Ovary (tissue), 9 donors: ENCODE results near the gene HECTD4. TPM values are rescaled to one million over a fixed set of nuclear protein-coding genes. Genes with fewer than 3 reads are reported as not detected.

Experiments
- DNase-seq, 5 donors: peaks; one replicate each; pipeline ENCODE4 v3.0.0-alpha.2; 2019 to 2020
- H3K27ac ChIP-seq, 2 donors: fragments of 200-600 bp; one replicate each; pipeline versions ENCODE4 v1.5.1 to v1.8.0; 2019 to 2022
- H3K27me3 ChIP-seq: fragments of 200-600 bp; one replicate; pipeline ENCODE4 v1.8.0; 2022
- H3K36me3 ChIP-seq: fragments of 200-600 bp; sonication (generic); one replicate; pipeline ENCODE4 v1.5.1; 2019
- H3K4me1 ChIP-seq: one replicate; pipeline ENCODE4 v1.8.1; 2013; ENCODE audit warnings: mild to moderate bottlenecking, moderate library complexity; ENCODE audit not compliant: insufficient read depth
- H3K4me3 ChIP-seq: fragments of 200-600 bp; sonication (generic); one replicate; pipeline ENCODE4 v1.5.1; 2017
- H3K9me3 ChIP-seq, 2 donors: fragments of 200-600 bp in 1 of 2; sonication (generic) in 1 of 2; one replicate each; pipeline versions ENCODE4 v1.5.1 to v1.8.1; 2013 to 2019; ENCODE audit warnings: mild to moderate bottlenecking in 1 of 2, moderate library complexity in 1 of 2
- CTCF ChIP-seq, 3 donors: fragments of 450-650 bp in 2 of 3; fragments of 200-600 bp in 1 of 3; IDR thresholded peaks; one replicate each; pipeline versions ENCODE4 v1.5.1 to v1.8.0; 2016 to 2022; ENCODE audit warnings: antibody characterized with exemption in 3 of 3, mild to moderate bottlenecking in 1 of 3
- EP300 ChIP-seq: sonication (generic); formaldehyde crosslinking; IDR thresholded peaks from one replicate; pipeline ENCODE4 v1.6.1; 2017; ENCODE audit warnings: antibody characterized with exemption
- POLR2A ChIP-seq: fragments of 450-650 bp; IDR thresholded peaks from one replicate; pipeline ENCODE4 v1.6.1; 2017; ENCODE audit warnings: antibody characterized with exemption, mild to moderate bottlenecking, moderate library complexity
- WGBS, 3 donors: extraction: QIAGEN DNeasy Blood & Tissue Kit in 1 of 3; methylation state at CpG; one replicate each; pipeline versions ENCODE4 v1.1.5 to v1.1.7; 2013 to 2017; 5-methylcytosine and 5-hydroxymethylcytosine counted together
- intact Hi-C, 4 donors: fragments of 100-400 bp; cut with DNase I; formaldehyde crosslinking; loops; one replicate each; pipeline versions ENCODE4 v1.11.0 to v1.15.1; 2022 to 2023
- polyA plus RNA-seq, 2 donors: library from polyadenylated mRNA; stranded (reverse); fragments of 200-250 nt in 1 of 2; fragments of 350-450 nt in 1 of 2; fragmentation: Illumina TruSeq in 1 of 2; extraction: RNeasy Lipid Tissue Mini Kit (QIAGEN cat#74804) in 1 of 2; gene quantifications; one replicate each; pipeline ENCODE4 v1.2.3, GENCODE V29; 2013 to 2014
- total RNA-seq, 7 donors: library from RNA; depleted of rRNA in 2 of 7; stranded (reverse); fragments of >200 nt in 2 of 7; fragmentation: NEBNext Ultra II Directional in 3 of 7; extraction: Animal tissue kit (Norgen Biotek cat#: 25700) in 3 of 7; gene quantifications; one replicate each; pipeline versions ENCODE4 v1.1.0 to v1.2.4, GENCODE V29; 2016 to 2023
- donor health status: DM: no; HTN: no; CAD: no; lungs with moderate emphysema.
- donor health status: DM: no; HTN: no; CAD: no.
- donor health status: Bipolar disorder and iron deficiency.
- donor health status: DM: yes; HTN: yes; CAD: no.
- donor health status: DM: no; HTN: no; CAD: no.
- donor health status: DM: yes; HTN: yes; CAD: no.

Gene HECTD4
- total and polyA plus RNA-seq, 9 donors, result 12.3 to 47.3 (median 34.9) TPM

DNA sequence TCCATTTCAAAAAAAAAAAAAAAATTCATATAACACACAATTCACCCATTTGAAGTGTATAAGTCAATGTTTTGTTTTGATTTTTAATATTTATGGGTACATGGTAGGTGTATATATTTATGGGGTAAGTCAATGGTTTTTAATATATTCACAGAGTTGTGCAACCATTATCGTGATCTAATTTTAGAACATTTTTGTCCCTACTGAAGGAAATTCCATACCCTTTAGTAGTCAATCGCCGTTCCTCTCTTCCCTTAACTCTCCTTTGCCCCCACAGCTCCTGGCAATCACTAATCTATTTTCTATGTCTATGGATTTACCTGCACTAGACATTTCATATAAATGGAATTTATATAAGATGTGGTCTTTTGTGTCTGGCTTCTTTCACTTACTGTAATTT is 164.1 kb downstream of the HECTD4 start:
- TF ChIP-seq EP300, result no peak
- TF ChIP-seq POLR2A, result no peak
- no peak for TF ChIP-seq CTCF (IDR thresholded peaks at IDR 0.05)
- Histone ChIP-seq H3K4me3 (no peak overlapping the region), H3K36me3 (no peaks in the 10 kb centered on the region), H3K9me3 (no peaks in the 10 kb centered on the region), H3K4me1 (no peaks in the 10 kb centered on the region), H3K27me3 (no peaks in the 10 kb centered on the region), H3K27ac (no peak overlapping the region)
- intact Hi-C loops, result no loop called here
- no peak for DNase-seq
- WGBS, 3 donors, result 81 to 86% (median 83%) methylated on average over 3 of the region's 3 CpGs

- Histone ChIP-seq H3K27ac (no peak overlapping the region), H3K4me1 (no peaks in the 10 kb centered on the region), H3K4me3 (no peak overlapping the region), H3K9me3 (no peaks in the 10 kb centered on the region), H3K36me3 (no peaks in the 10 kb centered on the region), H3K27me3 (no peaks in the 10 kb centered on the region)
- no peak for DNase-seq
- intact Hi-C loops, result no loop called here
- TF ChIP-seq CTCF (IDR thresholded peaks at IDR 0.05), result no peak
- no peak for TF ChIP-seq EP300
- no peak for TF ChIP-seq POLR2A
These were observed 164.6 kb downstream of the HECTD4 start for GRCh38 chr12:112217647-112218046.

DNA sequence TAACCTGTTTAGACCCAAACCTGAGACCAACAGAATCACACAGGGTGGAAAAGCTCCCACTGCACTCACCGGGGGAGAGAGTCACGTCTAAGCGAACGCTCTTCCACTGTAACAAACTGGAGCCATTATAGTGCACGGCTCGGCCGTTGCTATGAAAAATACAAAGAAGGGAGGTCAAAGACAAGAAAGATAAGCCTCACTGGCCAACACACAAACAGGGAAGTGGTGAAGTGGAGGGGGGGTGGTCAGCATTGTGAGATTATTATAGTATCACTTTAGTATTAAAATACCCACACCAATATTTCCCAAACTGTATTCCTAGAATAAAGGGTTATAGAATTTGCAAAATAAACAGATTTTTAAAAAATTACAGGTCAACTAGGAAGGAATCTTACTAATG is 166.0 kb downstream of the HECTD4 start:
- H3K4me1 ChIP-seq, result no peaks in the 10 kb centered on the region
- no peaks in the 10 kb centered on the region for H3K27me3 ChIP-seq
- H3K36me3 ChIP-seq, result no peaks in the 10 kb centered on the region
- DNase-seq, result no peak
- no peak overlapping the region for H3K27ac ChIP-seq
- H3K4me3 ChIP-seq, result no peak overlapping the region
- TF ChIP-seq EP300 (no peak), POLR2A (no peak), CTCF (IDR thresholded peaks at IDR 0.05) (no peak)
- 84 to 91% (median 88%) methylated on average over 7 of the region's 7 CpGs for WGBS, 3 donors
- no peaks in the 10 kb centered on the region for H3K9me3 ChIP-seq
- intact Hi-C loops, result no loop called here

DNA sequence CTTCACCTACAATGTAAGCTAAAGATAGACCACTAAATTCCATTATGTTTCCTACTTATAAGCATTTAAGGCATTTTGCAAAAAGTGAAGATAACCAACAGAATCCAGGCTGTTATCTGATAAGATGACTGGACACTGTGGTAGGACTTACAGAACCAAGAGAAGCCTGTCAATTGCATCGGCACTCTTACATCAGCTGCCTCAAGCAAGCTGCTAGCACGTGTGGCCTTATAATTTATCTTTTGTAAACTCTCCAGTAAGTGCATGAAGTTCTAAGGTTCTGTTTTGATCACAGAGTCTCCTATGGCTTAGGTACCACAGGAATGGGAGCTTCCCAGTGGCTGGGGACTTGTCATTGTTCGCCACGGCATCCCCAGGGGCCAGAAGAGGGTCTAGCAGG is 168.2 kb downstream of the HECTD4 start:
- no peak overlapping the region for H3K4me3 ChIP-seq
- WGBS, 3 donors, result 75 to 85% (median 79%) methylated on average over 4 of the region's 4 CpGs

More for the DNA sequence above, 168.2 kb downstream of the HECTD4 start:
- no peak for DNase-seq
- Histone ChIP-seq H3K27me3 (no peaks in the 10 kb centered on the region), H3K27ac (no peak overlapping the region), H3K36me3 (no peaks in the 10 kb centered on the region), H3K4me1 (no peaks in the 10 kb centered on the region), H3K9me3 (no peaks in the 10 kb centered on the region)
- intact Hi-C loops, result no loop called here
- TF ChIP-seq POLR2A (no peak), EP300 (no peak), CTCF (IDR thresholded peaks at IDR 0.05) (no peak)
